Right ventricle myocardium inferior (tissue), 1 donor: ENCODE results near the gene DBX1. TPM values are rescaled to one million over a fixed set of nuclear protein-coding genes. Genes with fewer than 3 reads are reported as not detected.
"Not testable (repeated sequence)": the region's sequence is repeated elsewhere in the genome, so short reads cannot be mapped to it uniquely, and the experiment has no call there.

ENCODE experiments used
- ATAC-seq: fragments of 200-7000 bp; cut with Tn5 transposase; one replicate; pipeline ENCODE4 v1.9.1; 2020; ENCODE audit warnings: mild to moderate bottlenecking, moderate library complexity
- DNase-seq: peaks from one replicate; pipeline ENCODE4 v3.0.0; 2021; ENCODE audit errors: missing footprints
- intact Hi-C: fragments of 100-400 bp; cut with DNase I; formaldehyde crosslinking; loops from one replicate; pipeline ENCODE4 v1.11.0; 2022
- total RNA-seq: library from RNA; stranded (reverse); fragmentation: NEBNext Ultra II Directional; extraction: Animal tissue kit (Norgen Biotek cat#: 25700); gene quantifications from one replicate; pipeline ENCODE4 v1.2.1, GENCODE V29; 2021
- donor health status: DM: no; HTN: yes; CAD: no; lungs with severe emphysema.

The DBX1 gene
- total RNA-seq, 1 donor from 2014 or later, result not detected

DNA sequence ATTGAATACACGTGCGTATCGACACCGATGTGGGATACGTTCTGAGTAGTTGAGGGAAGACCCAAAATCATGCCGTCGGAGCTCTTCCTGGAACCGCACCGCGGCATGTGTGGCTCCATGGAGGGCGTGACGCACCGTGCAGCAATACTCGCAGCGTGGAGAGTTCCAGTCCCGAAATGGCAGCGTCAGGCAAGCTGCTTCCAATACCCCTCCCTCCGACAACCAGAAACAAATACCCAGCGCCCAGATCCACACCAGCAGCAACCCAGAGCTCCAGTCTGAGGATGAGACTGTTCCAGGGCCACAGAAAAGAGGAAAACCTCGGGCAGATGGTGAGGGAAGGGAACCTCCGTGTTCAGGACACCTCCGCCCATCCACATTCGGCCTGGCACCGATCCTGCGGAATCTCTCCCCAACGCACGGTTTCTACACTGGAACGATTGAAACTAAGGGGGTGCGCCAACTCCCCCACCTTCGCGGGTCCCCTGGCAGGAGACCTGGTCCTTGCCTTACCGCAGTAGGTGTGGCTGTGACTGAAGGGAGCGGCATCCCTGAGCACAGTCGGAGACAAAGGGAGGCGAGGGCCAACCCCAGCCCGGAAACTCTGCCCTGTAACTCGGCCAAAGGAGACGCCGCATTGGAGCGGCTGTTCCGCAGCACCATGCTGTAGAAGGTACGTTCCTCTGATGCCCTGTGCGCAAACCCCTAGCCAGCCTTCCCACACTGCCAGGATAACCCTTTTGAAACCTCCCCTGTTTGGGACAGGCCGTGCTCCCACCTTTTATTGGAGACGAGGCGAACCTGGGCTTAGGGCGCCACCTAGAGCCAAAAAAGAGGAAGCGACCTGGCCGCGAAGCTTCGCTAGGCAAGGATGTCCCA is 28.2 kb downstream of the DBX1 start:
- DNase-seq (peak; percentile 82), ATAC-seq (peak; percentile 54)
- intact Hi-C loops, result loop anchor here (2.0 to 5.0 kb wide), 3 partner anchors 181 to 570 kb away; no protein-coding TSS in a partner anchor

DNA sequence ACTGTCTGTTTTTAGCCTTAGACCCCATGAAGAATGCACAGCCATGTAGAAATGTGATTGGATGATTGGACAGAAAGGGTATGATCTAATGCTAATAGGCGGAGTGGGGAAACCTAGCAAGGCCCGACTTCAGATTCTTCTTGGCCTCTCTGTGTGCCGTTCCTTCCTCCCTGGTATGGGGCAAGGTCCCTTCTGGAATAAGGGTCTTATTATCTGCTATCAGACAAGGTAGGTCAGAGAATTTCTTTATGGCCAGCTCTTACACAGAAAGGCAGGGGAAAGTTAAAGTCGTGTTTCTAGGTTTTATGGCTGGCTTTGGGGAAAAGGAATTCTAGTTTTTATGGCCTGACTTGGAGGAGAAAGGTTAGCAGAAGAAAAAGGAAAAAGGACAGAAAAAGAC is 30.6 kb downstream of the DBX1 start:
- no peak for DNase-seq
- ATAC-seq, result no peak
- intact Hi-C loops, result loop anchor here (2.0 to 5.0 kb wide), 3 partner anchors 192 to 567 kb away; no protein-coding TSS in a partner anchor

GRCh38 chr11:20128528-20128825 is 31.8 kb downstream of the DBX1 start:
- DNase-seq, ATAC-seq: not testable (repeated sequence)
- intact Hi-C loops, result loop anchor here (2.0 kb wide), 1 partner anchor 226 kb away; no protein-coding TSS in a partner anchor

DNA sequence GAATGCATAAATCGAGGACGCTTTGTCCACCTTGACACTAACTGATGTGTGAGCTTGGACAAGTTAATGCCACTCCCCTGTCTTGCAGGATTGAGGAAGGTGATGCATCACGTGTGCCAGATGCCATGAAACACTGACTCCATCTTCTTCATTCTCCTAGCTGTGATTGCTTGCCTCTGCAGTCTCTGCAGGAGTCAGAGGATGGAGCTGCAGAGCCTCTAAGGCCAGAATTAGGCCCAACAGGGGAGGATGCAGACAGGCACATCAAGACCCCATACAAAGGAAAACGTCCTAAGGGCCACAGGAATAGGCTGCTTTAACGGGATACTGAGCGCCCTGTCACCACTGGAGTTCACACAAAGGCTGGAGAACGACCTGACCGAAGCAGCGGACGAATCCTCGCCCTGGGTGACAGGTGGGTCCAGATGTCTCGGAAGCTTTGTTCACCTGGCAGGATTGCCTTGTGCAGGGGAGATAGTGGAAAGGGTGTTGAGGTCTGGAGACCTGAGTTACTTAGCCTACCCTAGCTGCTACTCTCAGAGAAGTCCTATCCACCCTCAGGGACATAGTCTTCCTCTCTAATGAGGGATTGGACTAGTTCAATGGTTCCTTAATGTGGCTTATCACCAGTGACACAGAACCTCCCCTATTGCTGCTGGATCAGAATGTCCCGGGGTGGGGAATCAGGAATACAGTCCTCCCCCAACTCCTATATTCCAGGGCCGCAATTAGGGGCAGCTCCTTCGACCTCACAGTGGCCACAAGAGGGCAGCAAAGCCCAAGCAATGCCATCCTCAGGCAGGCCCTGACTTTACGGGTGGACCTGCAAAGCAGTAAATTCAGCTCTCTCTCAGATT is 32.4 kb downstream of the DBX1 start:
- ATAC-seq (peak; percentile 68), DNase-seq (peak; percentile 82)
- intact Hi-C loops, result loop anchor here (2.0 kb wide), 1 partner anchor 227 kb away; no protein-coding TSS in a partner anchor

DNA sequence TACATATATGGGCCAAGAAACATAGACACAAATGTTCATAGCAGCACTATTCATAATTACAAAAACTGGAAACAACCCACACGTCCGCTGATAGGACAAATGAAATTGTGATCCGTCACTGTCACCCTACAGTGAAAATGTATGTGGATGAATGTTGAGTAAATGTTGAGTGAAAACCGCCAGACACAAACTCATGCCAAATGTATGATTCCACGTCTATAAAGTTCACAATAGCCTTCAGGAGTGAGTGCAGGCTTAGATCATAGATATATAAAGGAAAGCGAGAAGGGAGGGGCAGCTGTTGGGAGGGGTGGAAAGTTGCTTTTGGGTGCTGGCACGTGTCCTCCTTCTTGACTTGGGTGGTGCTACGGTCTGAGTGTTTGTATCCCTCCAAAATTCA is 33.6 kb downstream of the DBX1 start:
- intact Hi-C loops, result no loop called here
- ATAC-seq (no peak), DNase-seq (no peak)

GRCh38 chr11:20125927-20126326 is 34.3 kb downstream of the DBX1 start:
- intact Hi-C loops, result no loop called here
- DNase-seq (no peak), ATAC-seq (no peak)

DNA sequence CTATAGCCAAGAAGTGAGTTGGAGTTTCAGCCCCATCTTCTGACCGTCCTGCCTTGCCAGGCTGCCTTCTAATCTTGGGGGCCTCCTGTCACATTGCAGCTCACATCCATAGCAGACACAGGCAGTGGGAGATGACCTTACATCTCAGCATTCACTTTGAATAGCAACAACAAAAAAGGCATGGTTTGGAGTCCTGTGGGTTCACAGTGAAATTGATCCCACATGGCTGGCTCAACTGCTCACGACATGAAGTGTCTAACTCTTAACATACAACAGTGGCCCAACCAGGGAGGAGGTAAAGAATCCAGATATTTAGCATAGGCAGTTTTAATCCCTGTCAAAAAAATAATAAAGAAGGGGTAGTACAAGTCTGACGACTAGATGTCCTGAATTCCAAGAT is 38.1 kb downstream of the DBX1 start:
- intact Hi-C loops, result no loop called here
- ATAC-seq (no peak), DNase-seq (no peak)

DNA sequence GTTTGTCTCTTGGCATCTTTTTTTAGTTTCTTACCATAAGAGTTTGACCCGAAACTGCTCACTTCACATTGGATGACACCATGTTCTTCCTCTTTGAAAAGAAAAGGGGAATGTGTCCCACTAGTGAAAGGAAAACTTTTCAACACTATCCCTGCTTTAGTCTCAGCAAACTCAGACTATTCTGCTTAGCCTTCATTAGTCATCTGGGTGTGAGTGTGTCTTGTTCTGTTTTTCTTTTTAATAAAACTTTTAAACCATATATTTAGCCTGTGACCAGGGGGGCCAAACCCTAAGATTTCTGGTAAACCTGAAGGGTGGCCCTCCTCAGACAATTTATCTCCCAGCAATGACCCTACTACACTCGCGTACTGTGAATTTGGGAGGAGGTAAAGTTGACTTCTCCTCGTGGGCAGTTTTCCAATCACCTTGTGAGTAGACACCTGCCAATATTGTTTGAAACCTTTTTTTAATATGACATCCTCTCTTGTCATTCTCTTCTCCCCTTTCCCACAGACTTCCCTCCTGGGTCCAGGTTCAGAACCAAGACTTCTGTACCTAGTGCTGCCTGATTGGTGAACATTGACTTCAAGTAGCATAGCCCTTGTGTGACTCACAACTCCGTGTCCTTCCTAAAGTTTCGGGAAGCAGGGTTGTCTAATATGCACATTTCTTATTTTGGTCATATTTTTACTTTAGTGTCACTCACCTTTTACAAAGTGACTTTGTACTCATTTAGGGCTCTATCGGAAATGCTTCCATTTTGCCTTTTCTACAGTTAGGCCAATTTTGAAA is 39.9 kb downstream of the DBX1 start:
- intact Hi-C loops, result no loop called here
- no peak for DNase-seq
- ATAC-seq, result no peak

DNA sequence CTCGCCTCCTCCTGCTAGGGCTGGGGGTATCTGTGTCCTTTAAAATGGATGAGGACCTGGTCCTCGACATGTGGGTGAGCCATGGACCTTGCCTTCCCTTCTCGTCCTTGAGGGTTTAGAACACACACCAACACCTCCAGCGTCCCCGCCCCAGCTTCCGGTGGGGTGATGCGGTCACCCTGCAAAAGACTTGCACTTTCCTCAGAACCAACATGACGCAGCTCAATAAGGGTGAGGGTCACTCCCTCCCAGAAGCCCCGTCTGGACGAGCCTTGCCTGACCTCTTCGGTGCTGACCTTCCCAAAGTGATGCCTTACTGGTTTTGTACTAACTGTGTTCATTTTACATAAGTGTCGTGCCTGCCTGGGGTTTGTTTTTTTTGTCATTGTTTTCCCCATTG is 41.0 kb downstream of the DBX1 start:
- DNase-seq (no peak), ATAC-seq (no peak)
- intact Hi-C loops, result loop anchor here (10.0 kb wide), 1 partner anchor 545 kb away; no protein-coding TSS in a partner anchor

- intact Hi-C loops, result loop anchor here (10.0 kb wide), 1 partner anchor 543 kb away; no protein-coding TSS in a partner anchor
These were observed 42.1 kb downstream of the DBX1 start for GRCh38 chr11:20118209-20118608.

DNA sequence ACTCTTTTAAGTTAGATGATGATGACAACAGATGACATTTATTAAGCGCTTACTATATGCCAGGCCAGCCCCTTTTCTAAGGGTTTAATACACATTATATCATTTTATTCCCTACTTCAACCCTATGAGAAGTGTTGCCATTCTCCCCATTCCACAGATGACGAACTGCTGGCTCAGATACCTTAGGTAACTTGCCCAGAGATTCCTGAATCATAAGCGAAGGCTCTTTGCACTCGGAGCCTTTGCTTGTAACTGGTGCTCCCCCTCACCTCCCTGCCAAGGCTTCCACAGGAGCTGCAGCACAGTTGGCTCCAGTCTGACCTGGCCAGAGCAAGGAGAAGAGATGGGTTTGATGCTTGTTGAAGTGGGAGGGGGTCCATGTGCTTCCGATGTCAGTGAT is 43.0 kb downstream of the DBX1 start:
- DNase-seq (no peak), ATAC-seq (no peak)
- intact Hi-C loops, result loop anchor here (10.0 kb wide), 1 partner anchor 542 kb away; no protein-coding TSS in a partner anchor

More at GRCh38 chr11:20118209-20118608, 42.1 kb downstream of the DBX1 start:
- DNase-seq (no peak), ATAC-seq (no peak)

DNA sequence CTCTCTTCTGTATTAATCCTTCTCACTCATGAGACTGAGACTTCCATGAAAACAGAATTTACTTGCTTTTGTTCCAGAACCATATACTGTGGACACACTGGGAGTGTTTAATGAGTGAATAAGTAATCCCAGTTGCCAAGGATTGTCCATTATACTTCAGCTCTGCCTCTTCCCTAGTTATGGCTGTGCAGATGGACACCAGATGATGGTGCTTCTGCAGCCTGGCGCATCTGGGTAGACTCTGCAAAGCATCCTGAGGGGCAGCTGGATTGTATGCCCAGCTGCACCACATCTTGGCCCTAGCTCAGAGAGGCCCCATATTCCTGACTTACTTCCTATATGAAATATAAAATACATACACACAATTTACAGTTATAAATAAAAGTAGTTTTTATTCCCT is 43.5 kb downstream of the DBX1 start:
- intact Hi-C loops, result loop anchor here (10.0 kb wide), 1 partner anchor 542 kb away; no protein-coding TSS in a partner anchor
- ATAC-seq, result no peak

GRCh38 chr11:20114588-20114987 is 45.7 kb downstream of the DBX1 start:
- intact Hi-C loops, result loop anchor here (10.0 kb wide), 1 partner anchor 540 kb away; no protein-coding TSS in a partner anchor
- DNase-seq (no peak), ATAC-seq (no peak)

More for the DNA sequence above, 43.5 kb downstream of the DBX1 start:
- no peak for DNase-seq

- ATAC-seq (no peak), DNase-seq (no peak)
- intact Hi-C loops, result loop anchor here (2.0 to 10.0 kb wide), 3 partner anchors 64 to 538 kb away; no protein-coding TSS in a partner anchor
These were observed 47.2 kb downstream of the DBX1 start for GRCh38 chr11:20113149-20113438.

DNA sequence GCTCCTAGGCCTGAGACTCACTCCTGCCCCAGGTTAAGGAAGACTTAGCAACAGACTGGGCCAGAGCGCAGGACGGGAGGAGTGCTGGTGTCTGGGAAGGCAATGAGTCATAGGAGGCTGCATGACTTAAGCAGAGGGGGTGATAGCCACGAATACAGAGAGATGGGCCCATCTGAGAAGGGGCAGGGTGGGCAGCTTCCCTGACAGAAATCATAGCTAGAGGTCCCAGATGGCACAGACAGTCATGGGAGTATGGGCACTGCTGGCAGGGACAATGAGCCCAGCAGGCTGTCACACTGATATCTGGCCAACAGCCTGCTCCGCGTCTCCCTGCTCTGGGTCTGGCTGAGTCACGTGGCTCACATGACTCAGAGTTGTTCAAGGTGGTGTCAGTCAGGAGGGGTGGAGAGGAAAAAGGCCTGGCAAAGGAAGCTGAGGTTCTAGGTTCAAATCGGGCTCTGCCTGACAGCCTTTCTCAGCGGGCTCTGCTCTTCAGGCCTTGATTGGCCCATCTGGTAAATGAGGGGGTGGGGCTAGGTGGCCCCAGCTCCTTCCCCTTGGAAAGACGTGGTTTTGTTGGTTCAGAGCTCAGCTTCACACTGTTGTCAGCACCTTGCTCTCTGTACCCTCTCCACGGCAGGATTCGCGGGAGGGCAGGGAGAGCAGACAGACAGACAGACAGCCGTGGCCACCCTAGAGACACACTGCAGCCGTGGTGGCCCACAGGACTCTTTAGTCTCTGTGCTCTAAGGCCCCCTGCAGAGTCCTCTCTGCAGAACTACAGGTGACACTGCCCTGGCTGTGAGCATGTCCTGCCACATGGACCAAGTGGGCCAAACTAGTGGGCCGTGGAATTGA is 47.8 kb downstream of the DBX1 start:
- intact Hi-C loops, result loop anchor here (2.0 to 10.0 kb wide), 3 partner anchors 64 to 538 kb away; no protein-coding TSS in a partner anchor
- peak; percentile 94 for ATAC-seq

DNA sequence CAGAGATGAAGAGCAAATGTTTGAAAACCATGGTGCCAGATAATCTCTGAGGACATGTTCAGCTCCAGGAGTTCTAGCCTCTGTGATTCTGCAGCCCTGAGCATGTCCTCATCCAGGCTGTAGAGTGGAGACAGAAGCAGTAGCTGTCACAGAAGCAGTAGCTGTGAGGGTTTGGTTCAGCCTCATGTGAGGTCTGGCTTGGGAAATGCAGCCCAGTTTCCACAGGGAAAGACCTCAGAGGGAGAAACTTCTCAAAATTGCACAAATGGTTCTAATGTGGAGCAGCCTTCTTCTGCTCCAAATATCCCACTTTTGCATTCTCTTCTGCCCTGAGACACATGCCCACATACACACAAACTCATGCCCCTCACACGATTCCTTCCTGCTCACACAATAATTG is 48.4 kb downstream of the DBX1 start:
- intact Hi-C loops, result loop anchor here (2.0 to 10.0 kb wide), 3 partner anchors 63 to 537 kb away; no protein-coding TSS in a partner anchor
- ATAC-seq, result no peak
- DNase-seq, result no peak

More for the DNA sequence above, 47.8 kb downstream of the DBX1 start:
- DNase-seq, result peak; percentile 83

- intact Hi-C loops, result loop anchor here (10.0 kb wide), 1 partner anchor 536 kb away; no protein-coding TSS in a partner anchor
- no peak for DNase-seq
- peak; percentile 42 for ATAC-seq
These were observed 49.2 kb downstream of the DBX1 start for GRCh38 chr11:20110908-20111669.
